Measurements from ENCODE around the gene NRGN.

NRGN gene

GRCh38 chr11:124791626-124792341 is 52.0 kb downstream of the NRGN start:
- no peak for DNase-seq (ENCODE audit: low spot score)

GRCh38 chr11:124793466-124794278 is 53.9 kb downstream of the NRGN start:
- peak; percentile 43 for DNase-seq (ENCODE audit: low spot score)

GRCh38 chr11:124796312-124796711 is 56.6 kb downstream of the NRGN start:
- DNase-seq (ENCODE audit: low spot score) = no peak
